GM13976 (cell line): ENCODE measurements around the gene ERCC8.

ENCODE experiments used
- DNase-seq: peaks from one replicate; pipeline ENCODE4 v3.0.0; 2012; ENCODE audit warnings: low spot score
- CTCF ChIP-seq: IDR thresholded peaks from 2 replicates; pipeline ENCODE4 v1.5.1; 2012; ENCODE audit warnings: borderline replicate concordance, mild to moderate bottlenecking; ENCODE audit not compliant: insufficient read depth; ENCODE audit errors: extremely low read depth, missing control alignments, control extremely low read depth
- in situ Hi-C: fragments of 300-500 bp; cut with MboI; formaldehyde crosslinking; loops from one replicate; pipeline ENCODE4 v1.12.0; 2022; ENCODE audit warnings: low sequenced_read_pairs, mixed read lengths, inconsistent platforms; ENCODE audit not compliant: unreplicated experiment

Gene ERCC8

GRCh38 chr5:60833520-60833919, 111.3 kb downstream of the ERCC8 start:
- TF ChIP-seq CTCF, result no peak

GRCh38 chr5:60830581-60831127, 114.2 kb downstream of the ERCC8 start:
- in situ Hi-C loops, result no loop called here
- no peak for TF ChIP-seq CTCF

More at GRCh38 chr5:60833520-60833919, 111.3 kb downstream of the ERCC8 start:
- DNase-seq, result no peak
- in situ Hi-C loops, result no loop called here

GRCh38 chr5:60829490-60830266, 115.2 kb downstream of the ERCC8 start:
- DNase-seq, result no peak
- in situ Hi-C loops, result no loop called here
- TF ChIP-seq CTCF, result no peak

More at GRCh38 chr5:60830581-60831127, 114.2 kb downstream of the ERCC8 start:
- no peak for DNase-seq

GRCh38 chr5:60827201-60827600, 117.7 kb downstream of the ERCC8 start:
- no peak for DNase-seq
- in situ Hi-C loops, result no loop called here
- TF ChIP-seq CTCF, result no peak

- DNase-seq, result peak; percentile 55
- in situ Hi-C loops, result no loop called here
- no peak for TF ChIP-seq CTCF
Observed at GRCh38 chr5:60826653-60827052, 118.2 kb downstream of the ERCC8 start.
